HG03439 (cell line): ENCODE results near the gene CTIF.
"Not testable (repeated sequence)": the region's sequence is repeated elsewhere in the genome, so short reads cannot be mapped to it uniquely, and the experiment has no call there.

Experiments
- ATAC-seq: cut with Tn5 transposase; IDR thresholded peaks from one replicate; pipeline ENCODE4 v1.9.1; 2021; ENCODE audit warnings: mild to moderate bottlenecking, moderate library complexity; ENCODE audit not compliant: unreplicated experiment

The CTIF gene

GRCh38 chr18:48699761-48700160 is 160.9 kb downstream of the CTIF start:
- no peak for ATAC-seq

DNA sequence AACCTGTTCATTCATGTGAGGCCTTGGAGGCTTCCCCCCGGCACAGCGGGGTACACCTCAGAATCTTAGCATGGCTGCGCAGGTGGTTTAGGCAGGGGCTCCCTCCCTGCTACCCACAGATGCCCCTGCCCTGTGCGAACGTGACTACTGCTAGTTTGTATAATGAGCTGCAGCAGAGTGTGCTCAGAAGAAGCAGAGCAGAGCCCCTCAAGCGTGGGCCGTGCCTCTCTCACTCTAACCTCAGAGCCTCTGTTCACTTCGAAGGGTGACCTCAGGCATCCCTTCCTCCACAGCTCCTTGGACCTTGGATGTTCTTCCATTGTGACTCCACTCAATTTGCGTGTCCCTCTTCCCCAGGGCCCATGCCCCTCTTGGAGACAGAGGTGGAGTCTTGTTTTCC is 161.6 kb downstream of the CTIF start:
- no peak for ATAC-seq

GRCh38 chr18:48702346-48703027 is 163.7 kb downstream of the CTIF start:
- ATAC-seq: no peak

DNA sequence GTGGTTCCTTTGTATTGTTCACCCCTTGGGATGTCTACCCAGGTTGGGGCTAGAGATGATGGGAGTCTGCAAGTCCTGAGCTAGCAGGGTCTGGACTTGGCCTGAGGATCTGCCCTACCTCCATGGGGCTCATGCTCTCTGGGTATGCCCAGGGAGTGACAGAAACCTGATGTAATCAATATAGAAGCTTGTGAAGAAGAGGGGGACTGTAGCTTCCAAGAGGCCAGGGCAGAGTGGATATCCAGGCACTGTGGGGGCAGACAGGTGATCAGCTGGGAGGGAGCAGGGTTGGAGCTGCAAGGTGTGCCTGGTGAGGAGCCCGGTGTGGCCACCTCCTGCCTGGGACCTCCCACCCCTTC is 164.2 kb downstream of the CTIF start:
- no peak for ATAC-seq

DNA sequence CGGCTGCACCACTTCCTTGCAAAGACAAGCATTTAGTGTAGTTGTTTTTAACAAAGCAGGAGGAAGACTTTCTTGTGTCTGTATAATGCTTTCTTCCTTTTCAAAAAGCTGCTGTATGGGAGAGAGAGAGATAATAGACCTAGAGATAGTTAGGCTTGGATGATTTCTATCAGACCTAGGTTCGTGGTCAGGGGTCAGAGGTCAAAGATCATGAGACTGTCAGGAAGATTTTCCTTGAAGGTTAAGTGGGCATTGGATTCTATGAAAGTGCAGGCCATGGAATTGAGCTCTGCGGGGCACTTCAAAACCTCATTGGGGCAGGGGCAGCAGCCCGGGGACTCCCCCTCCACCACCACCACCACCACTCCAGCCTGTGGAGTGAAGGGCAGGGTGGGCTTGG is 164.6 kb downstream of the CTIF start:
- ATAC-seq: no peak

GRCh38 chr18:48705043-48705442 is 166.2 kb downstream of the CTIF start:
- ATAC-seq: no peak

GRCh38 chr18:48705531-48705930 is 166.7 kb downstream of the CTIF start:
- ATAC-seq: no peak

DNA sequence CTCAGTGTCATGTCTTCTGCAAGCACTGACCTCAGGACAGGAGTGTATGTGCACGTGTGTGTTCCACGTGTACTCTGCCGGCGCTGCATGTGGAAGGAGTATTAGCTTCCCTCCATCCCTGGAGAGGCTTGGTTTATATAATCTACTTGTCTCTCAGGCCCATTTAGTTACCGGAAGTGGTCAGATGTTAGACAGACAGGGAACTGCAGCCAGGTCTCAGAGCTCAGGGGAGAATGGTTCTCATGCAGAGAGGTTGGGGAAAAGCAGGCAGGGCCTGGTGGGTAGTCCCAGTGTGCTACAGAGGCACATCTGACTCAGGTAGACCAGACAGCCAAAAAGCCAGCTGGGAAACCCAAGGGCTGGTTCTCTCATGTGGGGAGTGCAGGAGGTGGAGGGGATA is 167.9 kb downstream of the CTIF start:
- no peak for ATAC-seq

GRCh38 chr18:48707636-48708296 is 168.9 kb downstream of the CTIF start:
- ATAC-seq: no peak

DNA sequence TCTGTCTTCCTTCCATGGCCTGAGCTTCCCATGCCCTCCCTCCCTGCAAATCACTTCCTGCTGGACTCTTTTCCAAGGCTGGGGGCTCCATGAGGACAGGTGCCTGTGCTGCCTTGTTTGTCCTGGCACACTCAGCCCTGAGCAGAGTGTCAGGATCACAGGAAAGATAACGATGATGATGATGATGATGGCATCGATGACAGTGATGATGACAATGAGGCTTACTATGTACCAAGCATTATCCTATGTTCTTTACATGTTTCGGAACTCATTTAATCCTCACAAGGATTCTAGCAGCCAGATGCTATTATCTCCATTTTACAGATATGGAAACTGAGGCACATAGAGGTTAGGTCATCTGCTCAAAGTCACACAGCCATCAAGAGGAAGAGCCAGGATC is 170.0 kb downstream of the CTIF start:
- no peak for ATAC-seq

GRCh38 chr18:48709371-48710062 is 170.7 kb downstream of the CTIF start:
- no peak for ATAC-seq

- ATAC-seq: no peak
These were observed 173.0 kb downstream of the CTIF start for GRCh38 chr18:48711651-48712486.

GRCh38 chr18:48713309-48713708 is 174.5 kb downstream of the CTIF start:
- ATAC-seq: no peak

DNA sequence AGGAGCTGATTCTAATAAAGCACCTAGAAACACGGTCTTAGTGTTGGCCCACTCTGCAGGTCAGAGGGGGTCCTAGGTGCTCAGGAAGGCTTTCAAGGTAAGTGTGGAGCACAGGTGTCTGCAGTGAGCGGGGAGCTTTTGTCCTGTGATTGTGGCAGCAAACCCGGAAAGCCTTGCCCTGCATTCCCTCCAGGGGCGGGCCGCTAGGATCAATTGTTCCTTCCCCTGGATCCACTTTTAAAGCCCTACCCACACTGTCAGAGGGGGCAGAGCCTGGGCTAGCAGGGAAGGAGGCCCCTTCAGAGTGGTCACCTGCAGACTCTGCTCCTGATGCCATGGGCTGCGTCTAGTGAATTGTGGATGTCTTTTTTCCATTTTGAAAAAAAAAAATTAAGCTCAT is 176.0 kb downstream of the CTIF start:
- no peak for ATAC-seq

DNA sequence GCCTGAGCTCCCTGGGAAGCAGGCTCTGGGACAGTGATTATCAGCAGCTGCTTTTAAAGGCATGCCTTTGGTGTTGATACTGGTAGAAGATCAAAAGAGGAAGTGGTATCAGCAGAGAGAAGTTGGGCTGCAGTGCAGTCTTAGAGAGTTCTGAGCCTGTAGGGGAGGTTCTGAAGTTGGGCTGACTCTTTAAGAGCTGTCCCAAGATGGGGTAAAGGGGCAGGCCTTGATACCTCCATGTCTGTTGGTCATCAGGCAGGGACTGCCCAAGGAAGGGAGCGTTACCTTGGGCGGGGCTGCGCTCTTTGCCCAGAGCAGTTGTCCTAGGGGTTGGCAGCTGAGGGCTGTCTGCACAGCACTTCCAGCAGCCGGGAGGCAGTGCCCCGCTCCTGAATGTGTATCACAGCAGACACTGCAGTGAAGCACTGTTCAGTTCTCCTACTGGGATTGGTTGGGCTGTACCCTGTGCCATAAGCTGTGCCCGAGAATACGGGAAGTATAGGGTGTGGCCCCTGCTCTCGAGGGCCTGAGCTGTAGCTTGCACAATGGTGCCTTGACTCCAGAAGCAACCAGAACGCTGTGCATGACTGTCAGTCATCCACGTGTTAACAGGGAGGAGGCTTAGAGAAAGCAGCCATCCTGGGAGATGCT is 177.0 kb downstream of the CTIF start:
- ATAC-seq: no peak

GRCh38 chr18:48717227-48717626 is 178.4 kb downstream of the CTIF start:
- not testable (repeated sequence) for ATAC-seq

DNA sequence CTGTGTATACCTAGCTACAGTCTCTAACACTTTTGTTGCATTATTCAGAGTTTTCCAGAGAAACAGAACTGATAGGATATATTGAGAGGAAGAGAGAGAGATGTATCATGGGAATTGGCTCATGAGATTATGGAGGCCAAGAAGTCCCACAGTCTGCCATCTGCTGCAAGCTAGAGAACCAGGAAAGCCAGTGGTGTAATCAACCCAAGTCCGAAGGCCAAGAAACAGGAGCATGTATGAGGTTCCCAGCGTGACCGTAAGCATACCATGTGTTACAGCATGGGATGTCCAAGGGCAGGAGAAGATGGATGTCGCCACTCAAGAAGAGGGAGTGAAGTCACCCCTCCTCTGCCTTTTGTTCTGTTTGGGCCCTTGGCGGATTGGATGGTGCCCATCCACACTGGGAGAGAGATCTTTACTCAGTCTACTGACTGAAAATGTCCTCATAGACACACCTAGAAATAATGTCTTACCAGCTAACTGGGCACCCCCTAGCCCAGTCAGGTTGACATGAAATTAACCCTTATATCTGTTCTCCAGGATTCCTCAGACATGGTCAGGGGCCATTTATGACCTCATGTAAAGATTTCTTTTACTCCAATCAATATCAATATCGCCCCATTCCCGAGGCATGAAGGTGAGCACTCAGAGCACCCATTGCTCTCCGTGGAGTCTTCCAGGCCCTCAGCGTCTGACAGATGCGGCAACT is 179.6 kb downstream of the CTIF start:
- no peak for ATAC-seq

- ATAC-seq: no peak
These were observed 180.6 kb downstream of the CTIF start for GRCh38 chr18:48719388-48719787.

DNA sequence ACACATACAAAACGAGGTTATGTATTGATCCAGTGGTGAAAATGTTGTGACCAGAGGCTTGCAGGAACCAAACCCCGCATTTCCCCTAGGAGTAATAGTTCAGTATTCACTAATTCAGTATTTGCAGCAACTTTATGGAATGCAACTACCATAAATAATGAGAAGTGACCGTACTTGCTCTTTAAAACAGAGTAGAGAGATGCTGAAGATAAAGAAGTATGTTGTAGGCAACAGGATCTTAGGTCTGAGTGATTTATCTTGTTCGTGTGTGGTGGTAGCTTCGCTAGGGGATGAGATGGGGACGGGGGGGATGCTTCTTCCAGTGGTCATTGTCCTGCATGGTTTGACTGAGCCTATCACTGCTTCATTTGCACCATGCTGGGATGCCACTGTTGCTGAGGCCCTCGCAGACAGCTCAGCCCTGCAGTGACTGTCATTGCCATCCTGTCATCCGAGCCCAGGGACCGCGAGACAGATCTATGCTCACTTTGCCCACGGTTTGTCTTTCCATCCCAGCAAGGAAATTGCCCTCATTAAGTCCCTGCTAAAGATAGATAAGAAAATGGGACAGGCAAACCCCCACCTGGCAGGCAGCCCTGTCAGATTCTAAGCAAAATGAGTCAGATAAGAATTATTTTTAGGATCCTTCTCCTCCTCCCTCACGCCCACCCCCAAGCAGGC is 181.3 kb downstream of the CTIF start:
- ATAC-seq: no peak

DNA sequence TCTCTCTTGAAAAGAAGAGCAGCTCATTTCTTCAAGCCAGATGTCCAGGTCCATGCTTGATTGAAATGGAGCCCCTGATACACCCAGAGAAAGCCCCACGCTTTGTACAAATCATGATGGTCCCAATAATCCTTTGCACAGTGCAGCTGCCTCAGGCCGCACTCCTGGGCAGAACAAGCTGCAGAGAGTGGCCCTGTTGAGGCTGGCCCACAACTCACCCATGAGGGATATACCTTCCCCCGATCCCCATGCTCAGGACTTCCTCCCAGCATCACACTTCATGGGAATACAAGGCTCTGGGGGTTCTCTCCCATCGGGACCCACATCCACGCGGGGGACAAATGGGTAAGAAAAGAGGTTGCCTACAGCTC is 181.8 kb downstream of the CTIF start:
- no peak for ATAC-seq
